Activated T-cell treated with anti-CD3 and anti-CD28 coated beads for 48 hours (primary cell): ENCODE measurements around the gene ITGA8.
"Not testable (repeated sequence)": the region's sequence is repeated elsewhere in the genome, so short reads cannot be mapped to it uniquely, and the experiment has no call there.

Source experiments
- DNase-seq: peaks from one replicate; pipeline ENCODE4 v3.0.0-alpha.2; 2020; ENCODE audit warnings: low read depth

ITGA8 gene

DNA sequence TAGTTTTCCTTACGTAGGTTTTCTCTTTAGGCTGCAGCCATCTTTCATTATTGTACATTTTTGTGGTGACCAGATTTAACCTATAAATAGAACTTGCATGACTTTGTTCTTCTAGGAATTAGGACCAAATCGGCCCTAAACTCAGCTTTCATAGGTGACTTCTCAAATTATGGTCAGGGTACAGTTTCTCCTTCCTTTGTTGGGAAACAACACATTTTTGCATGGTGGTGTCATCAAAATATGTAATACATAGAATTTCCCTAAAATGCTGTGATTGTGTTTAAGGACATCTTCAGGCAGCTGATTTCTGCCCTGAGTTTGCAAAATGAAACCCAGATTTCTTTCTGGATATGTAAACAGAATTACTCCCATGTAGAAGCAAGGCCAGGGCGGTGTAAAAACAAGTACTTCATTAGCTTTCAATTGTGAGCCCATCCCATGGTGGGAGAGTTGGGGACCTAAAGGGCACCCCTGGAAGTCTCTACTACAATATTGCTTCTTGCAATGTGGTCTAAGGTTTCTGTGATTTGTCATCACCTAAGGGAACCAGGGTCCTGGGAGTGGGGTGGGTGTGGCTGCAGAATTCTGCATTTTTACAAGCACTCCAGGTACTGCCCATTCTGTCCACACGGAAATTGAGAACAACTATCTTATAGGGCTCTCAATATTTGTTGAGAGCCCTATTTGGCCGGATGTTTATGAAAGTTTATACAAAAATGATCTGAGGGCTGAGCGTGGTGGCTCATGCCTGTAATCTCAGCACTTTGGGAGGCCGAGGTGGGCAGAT, 227.7 kb downstream of the ITGA8 start:
- DNase-seq, result no peak

DNA sequence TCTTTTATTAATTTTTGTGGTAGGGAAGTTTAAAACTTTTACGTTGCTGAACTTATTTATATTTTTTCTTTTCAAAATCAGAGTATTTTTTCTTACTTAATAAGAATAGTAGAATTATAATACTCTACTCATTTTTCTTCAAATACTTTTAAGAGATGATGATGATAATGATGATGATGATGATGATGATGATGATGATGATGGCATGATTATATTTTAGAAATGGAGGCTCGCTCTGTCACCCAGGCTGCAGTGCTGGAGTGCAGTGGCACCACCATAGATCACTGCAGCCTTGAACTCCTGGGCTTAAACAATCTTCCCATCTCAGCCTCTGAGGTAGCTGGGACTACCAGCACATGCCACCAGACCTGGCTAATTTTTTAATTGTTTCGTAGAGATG, 230.3 kb downstream of the ITGA8 start:
- no peak for DNase-seq

DNA sequence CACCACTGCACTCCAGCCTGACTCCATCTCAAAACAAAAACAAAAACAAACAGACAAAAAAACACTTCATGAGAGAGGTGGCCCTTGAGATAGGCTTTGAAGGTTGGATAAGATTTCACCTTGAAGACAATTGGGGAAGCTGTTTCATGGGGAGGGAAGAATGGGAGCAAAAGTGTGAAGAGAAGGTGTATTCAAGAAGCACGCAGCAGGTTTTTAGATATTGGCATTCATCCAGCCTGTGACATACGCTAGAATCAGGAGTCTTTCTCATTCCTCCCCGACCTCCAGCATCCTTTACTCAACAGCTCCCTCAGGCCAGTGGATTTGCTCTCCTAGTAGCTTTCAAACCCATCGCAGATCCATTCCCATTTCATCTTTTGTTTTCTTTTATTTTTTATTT, 232.3 kb downstream of the ITGA8 start:
- DNase-seq, result no peak

DNA sequence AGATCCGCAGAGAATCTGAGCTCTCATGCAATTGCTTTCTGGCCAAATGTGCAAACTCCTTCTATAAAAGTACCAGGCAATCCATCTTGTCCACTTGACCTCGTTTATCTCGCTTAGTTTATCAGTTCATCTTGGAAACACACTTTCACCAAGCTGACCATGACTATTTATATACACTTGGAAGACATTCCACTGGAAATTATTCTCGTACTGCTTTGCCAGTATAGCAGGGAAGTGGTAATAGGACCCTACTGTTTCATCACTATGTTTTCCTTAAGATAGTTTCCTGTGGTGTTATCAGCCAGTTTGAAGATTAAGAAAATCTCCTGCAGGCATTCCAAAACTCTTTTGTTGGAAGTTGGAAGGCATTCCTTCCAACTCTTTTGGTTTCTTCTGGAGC, 233.3 kb downstream of the ITGA8 start:
- no peak for DNase-seq

DNA sequence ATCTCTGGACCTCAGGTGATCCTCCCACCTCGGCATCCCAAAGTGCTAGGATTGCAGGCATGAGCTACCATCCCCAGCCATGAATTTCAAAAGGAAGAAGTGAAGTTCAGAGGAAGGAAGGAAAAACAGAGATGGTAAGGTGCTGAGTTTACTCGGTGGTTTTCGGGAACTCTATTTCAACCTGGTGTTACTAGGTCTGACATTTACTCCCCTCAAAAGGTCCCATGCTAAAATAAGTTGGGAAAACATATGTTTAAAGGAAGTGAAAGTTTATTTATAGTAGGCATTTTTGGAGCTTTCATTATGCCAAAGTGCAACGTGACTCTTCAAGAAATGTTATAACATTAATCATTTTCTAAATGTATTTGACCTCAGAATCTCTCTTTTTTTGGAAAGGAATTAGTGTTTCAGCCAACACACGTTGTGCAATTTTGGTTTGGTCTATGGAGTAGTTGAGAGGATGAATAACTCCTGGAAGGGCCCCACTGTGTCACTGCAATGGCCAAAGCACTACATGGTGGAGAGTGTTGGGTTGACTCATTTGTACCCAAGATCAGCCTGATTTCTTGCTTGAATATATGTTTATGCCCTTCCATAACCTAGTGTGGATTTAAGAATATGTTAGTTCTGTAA, 233.9 kb downstream of the ITGA8 start:
- DNase-seq, result no peak

DNA sequence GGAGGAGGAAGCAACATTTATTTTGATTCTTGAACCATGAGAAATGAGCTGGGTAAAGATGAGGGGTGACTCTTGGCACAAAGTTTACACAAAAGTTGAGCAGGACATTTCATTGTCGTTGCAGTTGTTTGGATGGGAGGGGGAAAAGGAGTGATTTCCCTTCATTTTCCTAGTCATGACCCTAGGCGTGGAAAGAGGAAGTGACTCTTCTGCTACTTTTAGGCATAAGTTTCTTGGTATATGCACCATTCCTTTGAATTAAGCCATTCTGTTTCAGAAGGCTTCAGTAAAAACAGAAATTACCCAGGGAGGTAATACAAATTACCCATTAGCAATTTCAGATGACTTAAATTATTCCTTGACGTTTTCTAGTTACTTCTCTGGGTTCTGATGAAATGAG, 234.7 kb downstream of the ITGA8 start:
- no peak for DNase-seq

DNA sequence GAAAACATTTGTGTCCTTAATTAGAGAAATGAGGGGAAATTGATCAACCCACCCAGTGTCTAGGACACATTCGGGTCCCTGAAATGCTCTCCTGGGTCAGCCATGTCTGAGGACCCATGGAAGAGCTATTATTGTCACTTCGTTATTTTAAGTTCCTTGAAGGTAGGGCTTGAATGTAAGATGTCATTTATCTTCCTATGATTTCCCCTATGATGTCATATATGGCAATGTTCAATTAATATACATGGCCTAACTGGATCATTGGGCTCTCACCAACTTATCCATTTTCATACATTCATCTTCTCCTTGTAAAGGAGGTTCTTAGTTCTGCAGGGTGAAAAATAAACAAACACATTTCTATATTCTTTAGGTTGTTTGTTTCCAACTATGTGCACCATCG, 235.6 kb downstream of the ITGA8 start:
- DNase-seq, result no peak

DNA sequence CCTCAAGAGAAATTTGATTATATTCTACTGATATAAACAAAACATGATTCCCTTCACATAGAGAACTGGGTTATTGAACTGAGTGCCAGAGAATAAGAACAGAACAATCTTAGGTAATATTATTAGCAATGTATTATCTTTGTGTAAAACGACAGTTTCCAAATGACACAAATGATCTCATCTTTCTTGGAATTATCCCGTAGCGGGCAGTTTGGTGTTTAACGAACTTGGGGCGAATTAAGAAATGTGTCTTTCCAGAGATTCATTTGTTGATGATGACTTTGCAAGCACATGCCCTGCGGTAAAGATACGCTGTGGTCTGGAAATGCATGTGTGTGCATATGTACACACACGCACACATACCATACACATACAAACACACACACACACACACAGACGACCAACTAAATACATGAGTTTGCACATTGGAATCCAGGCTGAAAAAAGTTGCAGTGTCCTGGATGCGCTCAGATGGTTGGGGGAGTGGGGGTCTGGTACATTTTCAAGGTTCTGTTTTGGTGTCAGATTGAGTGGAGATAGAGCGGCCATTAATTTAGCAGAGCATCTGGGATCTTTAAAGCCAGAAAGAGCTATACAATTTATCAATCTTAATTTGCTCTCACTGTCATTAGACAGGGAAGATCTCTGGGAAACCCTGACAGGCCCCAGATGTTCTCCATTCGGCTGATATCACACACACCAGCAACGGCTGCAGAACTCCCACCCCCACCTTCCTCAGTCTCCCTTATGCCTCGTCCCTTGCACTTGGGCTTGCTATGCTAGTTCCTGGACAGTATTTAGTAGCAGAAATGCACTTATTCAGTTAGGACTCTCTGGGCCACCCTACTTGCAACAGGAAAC, 236.3 kb downstream of the ITGA8 start:
- DNase-seq, result no peak

DNA sequence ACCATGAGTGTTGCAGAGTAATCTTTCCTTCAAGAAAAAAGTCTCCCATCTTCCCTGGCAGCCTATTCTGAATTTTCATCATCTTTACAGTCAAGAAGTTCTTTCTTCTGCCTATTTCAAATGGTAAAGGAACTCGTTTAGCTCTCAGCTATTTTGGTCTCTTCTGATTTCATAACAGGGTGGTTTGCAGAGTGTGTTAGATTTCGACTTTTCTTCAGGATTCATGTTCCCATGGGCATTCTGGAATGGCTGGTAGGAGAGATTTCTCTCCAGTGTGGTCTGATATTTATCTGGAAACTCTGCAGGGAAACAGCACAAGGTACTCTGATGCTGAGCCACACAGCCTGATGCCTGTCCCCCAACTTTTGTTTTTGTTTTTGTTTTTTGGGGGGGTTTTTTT, 237.6 kb downstream of the ITGA8 start:
- DNase-seq, result no peak

DNA sequence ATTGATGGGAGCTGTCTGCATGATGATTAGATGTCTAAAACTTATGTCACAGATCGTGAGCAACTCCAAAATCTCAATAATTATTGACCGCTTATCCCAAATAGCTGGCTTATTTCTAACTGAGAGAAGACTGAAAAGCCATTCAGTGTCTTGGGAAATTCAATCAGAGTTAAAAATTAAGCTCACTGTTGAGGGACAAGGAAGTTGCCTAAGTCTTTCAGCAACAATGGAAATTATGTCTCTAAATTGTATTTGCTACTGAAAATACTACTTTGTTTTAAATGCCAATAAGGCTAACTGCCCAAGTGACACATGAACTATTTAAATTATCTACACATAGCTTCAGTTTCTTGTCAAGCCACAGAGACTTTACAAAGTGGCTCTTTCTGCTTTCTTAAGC, 240.8 kb downstream of the ITGA8 start:
- no peak for DNase-seq

DNA sequence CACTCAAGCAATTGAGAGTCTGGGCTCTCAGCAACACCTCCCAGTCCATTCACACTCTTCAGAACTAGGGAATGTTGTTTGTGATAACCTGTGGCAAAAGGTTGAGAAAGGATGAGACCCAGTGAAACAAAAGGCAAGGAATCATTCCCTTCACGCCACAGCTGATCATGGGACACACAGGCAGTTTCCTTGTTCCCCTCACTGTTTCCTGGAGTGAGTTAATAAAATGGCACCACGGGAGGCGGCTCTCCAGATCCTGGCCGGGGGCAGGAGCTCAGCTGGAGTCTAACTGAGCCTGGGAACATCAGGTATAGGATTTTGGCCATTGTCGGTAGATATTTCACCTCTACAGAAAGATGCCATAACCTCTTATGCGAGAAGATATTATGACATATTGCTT, 241.3 kb downstream of the ITGA8 start:
- no peak for DNase-seq

DNA sequence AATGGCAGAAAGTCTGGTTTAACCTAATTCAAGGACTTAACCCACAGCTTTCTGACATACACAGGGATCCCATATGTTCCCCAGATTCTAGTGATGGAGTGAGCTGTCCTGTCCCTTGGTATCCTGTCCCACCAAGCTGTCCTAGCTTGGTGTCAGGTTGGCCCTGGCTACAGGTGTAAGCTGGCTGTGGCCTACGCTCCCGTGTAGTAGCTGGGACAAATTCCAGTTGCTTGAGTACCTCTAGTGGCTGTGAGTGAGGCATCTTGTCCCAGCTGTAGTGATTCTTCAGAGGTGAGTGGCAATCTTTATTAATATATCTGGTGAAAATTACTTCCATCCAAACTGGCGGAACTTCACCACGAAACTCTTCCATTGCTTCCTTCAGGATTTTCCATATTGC, 243.4 kb downstream of the ITGA8 start:
- no peak for DNase-seq

DNA sequence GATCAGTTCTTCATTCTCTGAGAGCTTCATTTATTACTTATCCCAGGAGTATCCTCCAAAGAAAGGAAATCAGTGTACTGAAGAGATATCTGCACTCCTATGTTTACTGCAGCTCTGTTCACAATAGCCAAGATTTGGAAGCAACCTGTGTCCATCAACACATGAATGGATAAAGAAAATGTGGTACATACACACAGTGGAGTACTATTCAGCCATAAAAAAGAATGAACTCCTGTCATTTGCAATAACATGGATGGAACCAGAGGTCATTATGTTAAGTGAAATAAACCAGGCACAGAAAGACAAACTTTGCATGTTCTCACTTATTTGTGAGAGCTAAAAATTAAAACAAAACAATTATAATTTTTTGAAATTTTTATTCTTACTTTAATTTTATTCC, 244.3 kb downstream of the ITGA8 start:
- not testable (repeated sequence) for DNase-seq

DNA sequence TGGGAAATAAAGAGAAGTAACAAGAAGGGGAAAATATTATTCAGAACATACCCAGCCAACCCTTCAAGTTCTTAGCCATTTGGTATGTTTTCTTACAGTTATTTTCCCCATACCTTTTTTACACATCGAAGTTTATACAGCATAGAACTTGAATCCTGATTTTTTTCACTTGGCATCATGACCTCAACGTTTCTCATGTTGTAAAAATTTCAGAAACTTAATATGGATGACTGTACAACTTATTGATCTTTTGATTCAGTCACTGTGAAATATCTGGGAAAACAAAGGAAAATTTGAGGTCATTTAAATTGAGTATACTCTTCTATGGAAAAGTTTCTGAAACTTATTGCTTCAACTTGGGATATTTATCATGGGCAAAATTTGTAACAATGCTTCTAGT, 245.1 kb downstream of the ITGA8 start:
- no peak for DNase-seq

DNA sequence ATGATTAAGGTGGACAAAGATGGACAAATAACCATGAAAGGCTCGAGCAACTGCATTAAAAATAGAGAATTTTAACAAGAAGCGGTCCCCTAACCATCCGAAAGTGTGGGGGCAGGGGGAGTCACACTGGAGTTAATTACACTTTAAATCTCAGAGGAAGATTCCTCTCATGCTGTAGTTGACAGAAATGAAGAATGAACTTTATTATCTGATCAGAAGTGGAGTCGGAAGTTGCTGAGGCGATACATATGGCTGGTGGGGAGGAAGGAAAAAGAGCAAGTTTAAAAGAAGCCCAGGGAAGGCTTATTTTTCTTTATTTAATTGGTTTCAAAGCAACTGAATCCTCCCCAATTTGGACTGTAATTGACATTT, 246.3 kb downstream of the ITGA8 start:
- DNase-seq, result no peak

DNA sequence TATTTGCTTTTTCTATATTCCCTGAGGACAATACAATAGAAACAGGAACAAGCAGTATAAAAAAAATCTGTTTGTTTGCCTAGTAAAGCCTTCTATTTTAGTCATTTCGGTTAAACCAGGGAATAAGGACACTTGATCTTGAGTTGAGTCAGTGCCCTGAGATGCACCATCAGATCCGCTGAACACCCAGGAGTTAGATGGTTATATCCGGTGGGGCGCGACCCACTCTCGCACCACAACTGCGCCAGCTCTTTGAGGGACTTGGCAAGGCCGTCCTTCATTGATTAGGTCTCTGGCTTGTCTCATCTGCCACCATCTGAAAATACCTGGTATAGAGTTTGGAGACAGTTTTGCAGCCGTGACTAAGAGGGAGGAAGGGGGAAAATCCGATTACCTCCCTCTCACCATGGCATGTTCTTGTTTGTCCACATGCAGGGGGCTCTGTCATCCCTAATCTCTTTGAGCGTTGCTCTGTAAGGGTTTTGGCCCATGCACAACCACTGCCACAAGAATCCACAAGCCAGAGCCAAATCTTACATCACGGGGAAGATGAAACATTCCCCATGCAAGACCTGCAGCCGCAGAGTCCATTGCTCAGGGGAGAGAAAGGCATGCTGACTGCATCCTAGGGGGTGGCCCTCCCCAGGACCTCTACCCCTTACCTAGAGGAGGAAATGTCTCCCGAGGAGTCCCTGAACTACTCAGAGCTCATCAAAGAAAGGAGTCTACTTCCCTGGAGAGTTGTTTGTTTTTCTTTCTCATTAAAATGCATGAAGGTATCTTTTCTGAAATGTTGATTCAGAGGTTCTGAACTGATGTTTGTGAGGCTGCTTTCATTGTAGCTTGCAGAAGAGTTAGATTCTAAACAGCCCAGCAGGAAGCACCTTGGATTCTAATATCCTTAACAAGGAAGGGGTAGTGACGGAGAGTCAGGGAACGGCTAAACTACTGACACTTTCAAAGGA, 247.0 kb downstream of the ITGA8 start:
- DNase-seq, result no peak

DNA sequence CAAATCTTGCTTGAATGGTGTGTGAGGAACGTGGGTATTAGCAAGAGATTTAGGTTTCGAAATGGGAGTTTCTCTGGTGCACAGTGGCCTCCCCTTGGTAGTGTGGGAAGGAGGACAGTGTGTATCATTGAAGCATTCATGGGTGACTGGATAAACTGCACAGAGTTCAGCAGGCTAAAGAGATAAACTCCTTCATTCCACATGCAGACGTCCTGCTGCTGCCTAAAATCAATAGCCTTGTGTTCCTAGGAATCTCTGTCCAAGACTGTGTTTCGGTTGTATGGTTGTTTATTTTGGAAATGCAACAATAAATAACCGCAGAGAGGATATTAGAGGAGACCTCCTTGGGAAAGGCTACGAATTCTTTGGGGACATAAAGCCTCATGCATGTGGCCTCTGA, 247.7 kb downstream of the ITGA8 start:
- no peak for DNase-seq

DNA sequence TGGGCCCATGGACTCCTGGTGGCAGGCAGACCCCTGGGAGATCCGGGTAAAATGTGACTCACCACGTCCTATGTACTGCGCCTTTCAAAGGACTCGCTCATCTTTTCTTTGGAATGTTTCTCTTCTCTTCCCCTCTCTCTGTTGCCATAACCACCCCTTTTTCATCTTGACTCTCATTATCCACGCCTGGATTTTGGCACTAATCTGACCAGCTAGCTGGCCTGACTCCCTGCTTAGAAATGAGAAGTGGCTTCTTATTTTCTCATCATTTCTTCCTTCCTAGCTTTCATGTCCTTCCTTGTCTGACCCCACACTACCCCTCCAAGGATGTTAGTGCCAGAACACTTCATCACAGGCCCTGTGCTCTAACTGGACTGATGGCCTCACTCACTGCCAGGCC, 250.6 kb downstream of the ITGA8 start:
- DNase-seq, result no peak

DNA sequence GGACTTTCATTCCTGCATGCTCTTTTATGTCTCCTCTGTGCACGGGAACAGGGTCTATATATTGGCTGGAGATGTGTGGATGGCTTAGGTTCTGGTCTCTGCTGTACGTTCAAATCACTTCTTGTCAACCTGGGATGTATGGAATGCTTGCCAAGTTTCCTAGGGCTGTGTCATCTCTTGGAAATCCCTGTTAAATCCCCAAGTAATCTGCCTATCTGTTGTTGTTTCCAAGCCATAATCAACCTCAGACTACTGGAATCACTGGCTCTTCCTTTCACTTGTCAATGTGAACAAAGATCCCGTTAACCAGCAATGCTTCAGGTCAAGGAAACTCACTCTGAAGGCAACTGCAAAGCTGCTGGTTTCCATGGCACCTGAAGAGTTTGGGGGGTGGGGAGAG, 255.3 kb downstream of the ITGA8 start:
- DNase-seq, result no peak
